NCI-H1694 (cell line): ENCODE results near the gene BLOC1S4.
A peak's percentile ranks its signal among the peaks of the same experiment; 100 is the strongest.
"Not testable (repeated sequence)": the region's sequence is repeated elsewhere in the genome, so short reads cannot be mapped to it uniquely, and the experiment has no call there.

Source experiments
- DNase-seq: peaks from one replicate; lab custom pipeline; 2025; lab: John Stamatoyannopoulos, UW

Gene BLOC1S4

DNA sequence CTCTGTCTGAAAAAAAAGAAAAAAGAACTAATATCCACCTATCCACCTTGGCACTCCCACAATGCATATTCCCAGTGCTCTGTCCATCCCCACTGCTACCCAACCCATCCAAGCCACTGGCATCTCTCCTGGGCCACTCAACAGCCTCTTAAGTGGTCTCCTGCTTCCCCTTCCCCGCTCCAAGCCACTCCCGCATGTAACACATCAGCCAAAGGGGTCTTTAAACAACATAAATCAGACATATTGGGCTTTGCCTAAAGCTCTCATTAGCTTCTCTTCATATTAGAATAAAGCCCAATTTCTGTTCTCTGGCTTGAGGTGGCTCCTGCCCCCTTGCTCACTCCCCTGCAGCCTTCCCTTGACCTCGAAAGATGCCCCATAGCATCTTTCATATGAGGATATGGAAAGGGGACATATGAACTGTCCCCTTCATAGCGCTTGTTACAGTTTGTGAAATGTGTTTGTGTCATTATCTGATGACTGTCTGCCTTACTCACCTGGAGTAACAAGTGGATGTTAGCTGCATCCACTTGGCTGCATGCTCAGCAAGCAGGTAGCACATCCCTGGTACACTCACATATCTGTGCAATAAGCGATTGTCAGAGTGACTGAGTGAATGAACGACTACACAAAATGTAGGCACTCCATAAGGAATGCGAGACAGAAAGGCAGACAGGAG, 3.1 kb downstream of the BLOC1S4 start:
- DNase-seq = no peak

DNA sequence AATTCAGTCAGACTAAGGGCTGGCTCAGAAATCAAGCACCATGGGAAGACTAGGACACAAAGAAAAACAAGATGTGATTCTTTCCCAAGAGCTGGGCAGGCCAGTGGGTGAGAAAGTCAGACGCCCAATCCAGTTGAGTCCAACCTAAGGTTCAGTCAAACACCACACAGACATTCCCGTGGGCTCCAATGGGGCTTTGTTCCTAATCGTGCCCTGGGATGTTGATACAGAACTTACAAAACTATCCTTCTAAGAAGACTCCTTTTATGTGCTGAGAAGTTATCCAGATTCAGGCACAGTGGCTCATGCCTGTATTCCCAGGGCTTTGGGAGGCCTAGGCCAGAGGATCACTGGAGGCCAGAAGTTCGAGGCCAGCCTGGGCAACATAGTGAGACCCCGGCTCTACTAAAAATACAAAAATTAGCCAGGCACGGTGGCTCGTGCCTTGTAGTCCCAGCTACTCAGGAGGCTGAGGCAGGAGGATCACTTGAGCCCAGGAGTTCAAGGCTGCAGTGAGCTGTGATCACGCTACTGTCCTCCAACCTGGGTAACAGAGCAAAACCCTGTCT, 3.7 kb downstream of the BLOC1S4 start:
- no peak for DNase-seq

DNA sequence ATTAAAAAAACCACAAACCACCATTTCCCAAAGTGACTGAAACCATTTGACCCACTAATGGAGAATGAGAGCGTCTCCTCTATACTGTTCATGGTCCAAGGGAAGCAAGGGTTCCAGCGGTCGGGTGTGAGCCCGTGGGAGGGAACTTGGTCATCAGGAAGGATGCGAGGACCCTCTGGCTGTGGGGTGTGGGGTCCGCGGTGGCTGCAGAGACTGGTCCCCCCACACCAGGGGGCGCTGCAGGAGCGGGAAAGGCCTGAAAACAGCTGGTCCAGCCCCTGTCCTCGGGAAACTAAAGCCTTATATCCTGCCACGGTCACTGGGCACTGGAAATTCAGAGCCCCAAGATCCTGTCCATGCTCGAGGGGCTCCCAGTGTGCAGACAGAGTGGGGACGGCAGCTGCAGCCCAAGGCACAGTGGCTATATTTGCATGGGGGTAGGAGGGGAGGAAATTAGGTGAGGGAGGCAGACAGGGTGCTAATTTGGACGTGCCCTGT, 4.3 kb downstream of the BLOC1S4 start:
- peak; percentile 18 for DNase-seq

DNA sequence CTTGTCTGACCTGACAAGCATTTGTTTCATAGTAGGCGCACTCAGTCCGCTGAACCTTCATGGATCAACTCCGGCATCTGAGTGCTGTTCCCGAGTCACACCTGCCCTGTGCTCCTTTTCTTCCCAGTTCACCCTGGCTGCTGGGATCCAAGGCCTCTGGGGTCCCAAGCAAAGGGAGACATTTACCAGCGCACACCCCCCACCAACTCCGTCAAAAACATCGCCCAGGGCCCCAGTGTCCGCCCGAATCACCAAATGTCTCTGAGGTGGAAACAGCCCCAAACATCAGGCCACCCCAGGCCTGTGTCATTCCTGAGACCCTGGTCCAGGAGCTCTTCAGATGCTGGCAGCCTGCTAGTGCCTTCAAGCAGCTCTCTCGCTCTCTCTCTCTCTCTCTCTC, 5.1 kb downstream of the BLOC1S4 start:
- DNase-seq = no peak

DNA sequence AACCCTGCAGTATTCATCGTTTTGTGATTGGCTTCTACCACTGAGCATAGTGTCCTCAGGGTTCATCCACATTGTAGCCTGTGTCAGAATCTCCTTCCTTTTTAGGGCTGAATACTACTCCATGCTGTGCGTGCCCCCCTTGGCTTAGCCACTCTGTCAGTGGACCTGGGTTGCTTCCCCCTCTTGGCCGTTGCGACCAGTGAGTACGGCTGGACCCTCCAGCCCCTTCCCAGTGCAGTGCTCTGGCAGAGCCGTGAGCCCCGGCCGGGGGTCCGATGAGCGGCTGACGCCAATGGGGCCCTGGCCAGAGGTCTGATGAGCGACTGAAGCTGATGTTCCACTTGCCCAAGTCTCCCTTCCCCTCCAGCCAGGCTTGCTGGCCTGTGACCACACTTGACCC, 6.9 kb downstream of the BLOC1S4 start:
- DNase-seq = no peak

DNA sequence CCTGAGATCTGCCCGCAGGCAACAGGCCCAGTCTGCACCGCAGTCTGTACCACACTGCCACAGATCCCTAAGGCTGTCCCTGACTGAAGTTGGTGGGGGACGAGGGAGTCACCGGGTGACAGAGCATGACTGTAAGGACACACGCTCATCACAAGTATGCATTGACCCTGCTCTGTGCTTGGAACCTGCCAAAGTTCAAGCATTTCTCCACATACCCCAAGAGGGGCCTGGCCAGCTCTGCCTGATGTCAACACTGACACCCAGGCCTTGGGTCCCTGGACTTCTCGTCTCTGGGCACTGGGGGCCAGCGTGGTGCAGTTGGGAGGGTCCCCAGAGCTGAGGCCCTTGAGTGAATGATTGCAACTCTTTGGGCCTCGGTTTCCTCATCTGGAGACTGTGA, 7.9 kb downstream of the BLOC1S4 start:
- DNase-seq = no peak

DNA sequence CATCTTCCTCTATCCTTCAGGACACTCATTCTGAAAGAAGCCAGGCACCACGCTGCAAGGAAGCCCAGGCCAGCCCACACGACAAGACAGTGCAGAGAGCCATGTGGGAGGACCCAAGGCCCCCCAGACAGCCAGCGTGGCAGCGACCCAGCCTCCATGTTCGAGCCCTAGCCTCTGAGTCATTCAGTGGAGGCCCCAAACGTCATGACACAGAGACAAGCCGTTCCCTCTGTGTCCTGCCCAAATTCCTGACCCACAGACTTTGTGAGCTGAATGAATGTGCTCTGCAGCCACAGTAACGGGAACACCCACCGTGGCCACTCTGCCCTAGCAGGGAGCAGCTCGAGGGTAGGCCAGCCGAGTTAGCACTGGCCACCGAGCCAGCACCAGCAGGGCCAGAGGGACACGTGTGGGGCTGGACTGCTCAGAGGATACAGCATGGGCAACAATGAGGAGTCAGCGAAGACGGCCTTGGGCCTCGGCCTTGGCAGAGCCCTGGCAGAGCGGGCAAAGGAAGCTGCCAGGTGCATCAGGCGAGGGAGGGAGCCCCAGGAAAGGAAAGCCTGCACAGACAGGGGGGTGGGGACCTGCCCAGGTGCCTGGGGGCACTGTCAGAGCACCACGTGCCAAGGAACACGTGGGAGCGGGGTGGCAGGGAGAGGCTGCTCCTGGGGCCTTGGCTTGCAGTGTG, 8.6 kb downstream of the BLOC1S4 start:
- no peak for DNase-seq

DNA sequence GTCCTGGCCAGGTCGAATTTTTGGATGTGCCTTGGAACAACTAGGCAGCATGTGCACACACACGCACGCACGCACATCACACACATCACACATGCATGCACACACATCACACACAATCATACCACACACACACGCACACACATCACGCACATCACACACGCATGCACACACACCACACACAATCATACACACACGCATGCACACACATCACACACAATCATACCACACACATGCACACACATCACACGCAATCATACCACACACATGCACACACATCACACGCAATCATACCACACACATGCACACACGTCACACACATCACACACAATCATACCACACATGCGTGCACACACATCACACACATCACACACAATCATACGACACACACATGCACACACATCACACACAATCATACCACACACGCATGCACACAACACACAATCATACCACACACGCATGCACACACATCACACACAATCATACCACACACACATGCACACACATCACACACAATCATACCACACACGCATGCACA, 9.5 kb downstream of the BLOC1S4 start:
- DNase-seq = not testable (repeated sequence)

DNA sequence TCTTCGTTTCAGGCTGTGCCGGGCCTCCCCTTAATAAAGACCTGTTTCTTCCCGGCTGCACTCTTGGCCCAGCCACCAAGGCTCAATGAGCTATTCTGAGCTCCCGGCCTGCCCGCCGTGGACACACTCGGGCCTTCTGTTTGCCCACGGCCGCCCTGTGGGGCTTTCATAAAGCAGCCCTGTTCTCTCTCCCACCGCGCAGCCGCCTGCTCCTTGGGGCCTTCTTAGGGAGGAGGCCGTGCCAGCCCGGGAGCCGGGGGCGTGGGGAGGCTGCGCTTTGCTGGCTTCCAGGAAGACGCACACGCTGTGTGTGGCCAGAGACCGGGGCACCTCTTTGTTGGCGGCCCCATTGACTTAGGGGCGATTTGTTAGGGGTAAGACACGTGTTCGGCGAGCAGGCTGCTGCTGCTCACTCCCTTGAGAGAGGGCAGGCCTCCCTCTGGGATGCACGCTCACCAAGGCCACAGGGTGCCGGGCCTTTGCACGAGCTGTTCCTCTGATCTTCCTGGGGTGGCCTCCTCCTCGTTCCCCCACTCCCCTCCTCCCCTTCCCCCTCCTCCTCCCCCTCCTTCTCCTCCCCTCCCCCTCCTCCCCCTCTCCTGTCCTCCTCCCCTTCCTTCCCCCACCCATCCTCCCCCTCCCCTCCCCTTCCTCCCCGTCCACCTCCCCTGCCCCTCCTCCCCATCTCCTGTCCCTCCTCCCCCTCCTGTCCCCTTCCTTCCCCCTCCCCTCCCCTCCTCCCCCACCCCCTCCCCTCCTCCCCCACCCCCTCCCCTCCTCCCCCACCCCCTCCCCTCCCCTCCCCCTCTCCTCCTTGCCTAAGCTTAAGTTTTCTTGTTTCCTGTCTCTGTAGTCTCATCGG, 11.3 kb downstream of the BLOC1S4 start:
- no peak for DNase-seq

DNA sequence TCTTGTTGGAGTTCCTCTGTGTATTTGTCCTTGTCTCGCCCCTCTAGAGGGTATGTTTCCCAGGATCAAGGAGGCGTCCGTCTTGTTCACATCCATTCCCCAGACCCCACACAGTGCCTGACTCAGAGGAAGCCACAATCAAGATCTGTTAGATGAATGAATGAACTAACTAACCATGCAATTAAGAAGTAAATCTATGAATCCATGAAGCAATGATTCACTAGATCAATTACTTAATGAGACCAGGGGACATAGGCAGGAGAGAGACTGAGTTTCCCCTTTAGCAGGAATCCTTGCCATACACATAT, 11.9 kb downstream of the BLOC1S4 start:
- DNase-seq = no peak

DNA sequence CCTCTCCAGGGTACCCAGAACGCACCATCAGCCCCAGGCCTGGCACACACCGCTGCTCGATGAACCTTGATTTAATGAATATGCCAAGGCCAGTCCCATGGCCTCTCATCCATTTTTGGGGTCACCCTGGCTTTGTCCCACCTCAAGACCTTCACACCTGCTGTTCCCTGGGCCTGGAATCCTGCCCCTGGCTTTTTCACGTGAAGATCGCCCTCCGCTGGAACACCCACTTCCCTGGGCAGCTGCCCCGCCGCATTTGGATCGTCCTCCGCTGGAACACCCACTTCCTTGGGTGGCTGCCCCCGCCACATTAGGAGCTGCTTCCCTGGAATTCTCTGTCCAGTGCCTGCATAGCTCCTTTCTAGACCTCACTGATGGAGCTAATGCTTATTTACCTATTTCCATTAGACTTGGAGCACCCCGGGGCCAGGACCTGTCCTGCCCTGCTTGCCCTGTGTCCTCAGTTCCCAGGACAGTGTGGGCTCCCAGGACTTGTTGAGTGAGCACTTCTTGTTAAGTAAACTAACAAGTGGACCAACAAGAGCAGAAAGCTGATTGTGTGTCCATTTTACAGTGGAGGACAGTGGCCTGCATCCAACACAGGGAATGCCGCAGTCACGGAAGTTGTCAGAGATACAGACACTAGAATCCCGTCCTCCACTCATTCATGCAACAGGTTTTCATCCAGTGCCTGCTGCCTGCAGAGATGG, 12.5 kb downstream of the BLOC1S4 start:
- DNase-seq = no peak

DNA sequence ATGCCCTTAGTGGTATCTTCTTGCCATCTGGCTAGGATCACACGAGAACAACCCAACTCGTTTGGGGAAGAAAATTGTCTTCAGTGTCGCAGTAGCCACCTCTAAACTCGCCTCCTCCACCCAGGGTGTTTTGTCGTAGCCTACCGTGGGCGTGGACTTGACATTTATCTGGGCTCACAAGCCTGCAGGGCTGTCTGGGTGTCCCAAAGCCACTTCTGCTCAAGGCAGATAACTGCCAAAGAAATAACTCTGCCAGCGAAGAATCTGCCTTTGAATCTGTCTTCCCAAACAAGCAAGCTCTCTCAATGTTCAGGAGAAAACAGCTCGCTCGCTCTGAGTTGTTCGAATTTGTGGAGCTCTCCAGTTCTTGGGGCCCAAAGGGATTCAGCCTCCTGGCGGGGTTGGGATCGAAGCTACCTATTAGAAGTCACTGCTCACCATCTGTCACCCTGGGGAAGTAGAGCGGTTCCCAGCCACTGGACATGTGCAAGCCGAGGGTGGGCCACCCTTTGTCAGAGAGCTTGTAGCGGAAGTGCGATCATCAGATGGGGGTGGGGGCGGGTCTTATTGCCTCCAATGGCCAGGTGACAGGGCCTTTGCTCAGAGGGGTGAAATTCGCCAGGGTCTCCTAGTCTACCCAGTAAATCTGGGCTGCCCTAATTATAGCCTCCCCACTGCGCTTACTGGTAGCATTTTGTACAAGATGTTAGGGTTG, 14.8 kb downstream of the BLOC1S4 start:
- no peak for DNase-seq

DNA sequence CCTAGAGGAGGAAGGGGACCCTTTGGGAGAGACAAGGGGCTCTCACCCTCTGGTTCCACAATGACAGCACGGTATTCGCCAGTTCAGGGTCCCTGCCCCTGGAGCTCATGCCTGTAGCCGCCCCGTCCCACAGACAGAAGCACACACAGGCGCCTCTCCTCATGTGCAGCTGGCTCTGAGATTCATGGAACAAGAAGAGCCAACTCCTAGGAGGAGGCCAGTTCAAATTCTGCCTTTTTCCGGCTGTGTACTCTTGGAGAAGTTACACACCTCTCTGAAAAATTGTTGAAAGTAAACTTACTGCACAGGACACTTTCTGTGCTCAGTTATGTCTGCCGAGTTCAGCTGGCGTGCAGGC, 15.3 kb downstream of the BLOC1S4 start:
- no peak for DNase-seq

DNA sequence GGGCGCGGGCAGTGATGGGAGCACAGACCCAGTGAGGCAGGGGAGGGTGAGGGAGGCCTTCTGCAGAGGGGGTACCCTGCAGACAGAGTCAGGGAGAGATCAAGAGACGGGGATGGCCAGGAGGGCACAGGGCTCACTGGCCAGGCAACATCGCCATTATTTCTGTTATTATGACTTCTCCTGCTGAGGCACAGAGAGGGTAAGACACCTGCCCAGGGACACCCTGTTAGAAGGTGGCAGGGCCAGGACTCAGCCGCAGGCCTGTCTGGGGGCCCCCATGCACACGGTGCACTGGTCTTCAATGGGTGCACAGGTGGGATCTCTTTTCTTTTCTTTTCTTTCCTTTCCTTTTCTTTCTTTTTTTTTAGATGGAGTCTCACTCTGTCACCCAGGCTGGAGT, 15.8 kb downstream of the BLOC1S4 start:
- no peak for DNase-seq

DNA sequence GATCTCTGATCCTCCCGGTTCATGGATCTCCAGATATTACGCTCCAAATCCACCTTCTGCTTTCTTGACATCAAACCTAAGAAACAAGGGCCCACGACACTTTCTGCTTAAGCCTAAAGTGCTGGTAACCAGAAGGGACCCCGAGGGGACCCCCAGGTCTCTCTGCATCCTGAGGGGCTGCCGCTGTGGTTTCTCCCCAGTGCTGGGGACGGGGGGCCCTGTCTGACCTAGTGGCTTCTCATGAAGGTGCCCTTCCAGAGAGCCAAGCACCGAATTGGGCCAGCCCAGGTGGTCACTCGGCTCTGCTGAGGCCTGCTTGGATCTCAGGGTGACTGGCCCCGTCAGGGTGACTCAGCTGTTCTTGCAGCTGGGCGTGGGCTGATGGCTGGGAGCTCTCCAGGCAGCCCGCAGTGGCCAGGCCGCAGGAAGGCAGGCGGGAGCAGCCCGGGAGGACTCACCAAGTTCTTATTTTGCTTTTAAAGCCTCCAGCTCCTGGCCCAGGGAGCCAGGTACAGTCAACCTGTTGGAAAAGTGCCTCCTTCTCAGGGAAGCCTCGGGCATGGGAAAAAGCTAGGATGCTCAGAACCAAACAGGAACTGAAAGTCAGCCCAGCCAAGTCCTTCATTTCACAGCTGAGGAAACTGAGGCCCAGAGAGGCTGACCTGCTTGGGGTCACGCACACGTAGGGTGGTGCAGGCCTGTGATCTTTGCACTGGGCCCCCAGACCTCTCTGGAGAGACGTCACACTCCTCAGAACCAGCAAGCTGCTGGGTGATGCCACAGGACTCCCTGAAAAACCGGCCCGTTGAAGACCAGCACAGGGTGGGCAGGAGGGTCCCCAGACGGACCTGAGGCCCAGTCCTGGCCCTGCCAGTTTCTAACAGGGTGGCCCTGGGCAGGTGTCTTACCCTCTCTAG, 16.7 kb downstream of the BLOC1S4 start:
- no peak for DNase-seq

DNA sequence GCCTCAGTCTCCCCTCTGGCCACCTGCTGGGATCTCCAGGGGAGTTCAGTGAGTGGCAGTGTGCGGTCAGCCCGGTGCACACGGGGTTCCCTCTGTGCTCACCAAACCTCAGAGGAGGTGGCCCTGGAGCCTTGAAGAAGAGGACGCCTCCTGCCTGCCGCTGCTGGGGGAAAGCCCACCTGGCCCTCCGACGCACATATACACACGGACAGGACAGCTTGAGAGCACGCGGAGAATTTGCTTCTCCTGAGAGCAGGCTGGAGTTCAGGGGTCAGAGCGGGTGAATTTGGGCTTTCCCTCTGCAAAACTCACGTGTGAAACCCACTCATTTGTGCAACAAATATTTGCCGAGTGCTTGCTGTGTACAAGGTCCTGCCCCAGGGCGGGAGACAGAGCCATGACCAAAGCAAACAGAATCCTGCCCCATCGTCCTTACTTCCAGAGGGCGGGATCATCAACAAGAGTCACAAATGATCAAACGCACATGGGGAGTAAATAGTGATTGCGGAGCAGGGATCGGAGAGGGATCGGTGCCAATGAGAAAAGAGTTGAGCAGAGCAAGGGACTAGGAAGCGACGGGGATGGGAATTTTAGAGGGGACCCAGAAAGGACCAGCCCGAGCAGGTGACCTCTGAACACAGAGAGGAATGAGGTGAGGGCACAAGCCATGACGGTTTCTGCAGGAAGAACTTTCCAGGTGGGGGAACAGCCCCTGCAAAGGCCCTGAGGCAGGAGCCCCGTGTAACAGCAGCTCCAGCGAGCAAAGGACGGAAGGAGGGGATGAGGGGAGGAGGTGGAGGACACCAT, 17.6 kb downstream of the BLOC1S4 start:
- no peak for DNase-seq

DNA sequence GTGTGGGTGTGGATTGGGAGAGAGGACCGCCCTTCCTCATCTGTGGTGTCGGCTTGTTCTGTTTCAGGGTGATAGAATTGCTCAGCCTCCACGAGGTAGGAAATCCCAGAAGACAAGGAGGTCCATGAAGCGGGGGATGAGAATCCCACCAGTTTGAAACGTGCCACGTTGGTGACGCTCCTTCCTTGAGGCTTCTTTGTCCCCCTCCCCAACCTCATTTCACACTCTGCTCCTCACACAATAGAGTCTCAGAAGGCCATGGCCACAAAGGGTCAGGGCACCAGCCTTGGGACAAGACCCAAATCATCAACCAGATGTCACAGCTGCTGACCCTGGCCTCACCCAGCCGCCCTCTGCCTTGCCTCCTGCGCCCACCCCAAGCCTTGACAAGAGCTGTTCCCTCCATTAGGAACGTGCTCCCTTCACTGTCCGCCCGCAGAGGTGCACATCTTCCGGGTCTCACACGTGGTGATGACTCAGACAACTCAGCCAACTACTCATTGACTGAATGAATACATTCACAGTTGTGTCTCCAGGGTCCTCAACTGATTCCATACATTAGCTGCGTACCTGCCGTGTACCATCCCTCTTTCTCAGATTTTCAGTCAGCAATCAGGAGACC, 18.3 kb downstream of the BLOC1S4 start:
- no peak for DNase-seq

DNA sequence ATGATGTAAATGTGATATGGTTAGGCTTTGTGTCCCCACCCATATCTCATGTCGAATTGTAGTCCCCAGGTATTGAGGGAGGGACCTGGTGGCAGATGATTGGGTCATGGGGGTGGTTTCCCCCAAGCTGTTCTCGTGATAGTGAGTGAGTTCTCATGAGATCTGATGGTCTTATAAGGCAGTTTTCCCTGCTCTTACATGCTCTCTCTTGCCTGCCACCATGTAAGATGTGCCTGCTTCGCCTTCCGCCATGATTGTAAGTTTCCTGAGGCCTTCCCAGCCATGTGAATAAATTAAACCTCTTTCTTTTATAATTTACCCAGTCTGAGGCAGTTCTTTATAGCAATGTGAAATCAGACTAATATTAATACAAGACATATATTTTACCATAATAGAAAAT, 23.9 kb downstream of the BLOC1S4 start:
- no peak for DNase-seq

DNA sequence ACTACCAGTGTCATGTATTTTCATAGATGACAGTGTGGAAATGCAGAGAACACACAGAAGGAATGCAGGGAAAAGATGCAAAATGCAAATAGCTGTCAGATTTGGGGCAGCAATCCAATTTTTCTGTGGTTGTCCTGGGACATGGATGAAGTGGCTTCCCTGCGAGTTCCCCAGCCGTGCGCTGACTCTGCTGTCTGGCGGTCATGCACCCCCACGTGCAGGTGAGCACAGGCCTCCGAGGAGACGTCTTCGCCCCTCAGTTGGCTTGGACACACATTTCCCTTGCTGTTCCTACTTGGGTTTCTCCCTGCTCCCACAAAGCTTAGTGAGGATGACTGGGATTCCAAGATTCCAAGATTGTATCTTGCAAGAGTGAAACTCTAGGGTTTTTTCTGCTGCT, 24.4 kb downstream of the BLOC1S4 start:
- DNase-seq = no peak
